HepG2 (cell line): ENCODE data around the gene KCTD16. TPM values are rescaled to one million over a fixed set of nuclear protein-coding genes. Genes with fewer than 3 reads are reported as not detected.

ENCODE experiments used
- ATF6 ChIP-seq: sonication (generic); formaldehyde crosslinking; conservative IDR thresholded peaks from 2 replicates; pipeline ENCODE4 v1.4.0; 2020; ENCODE audit warnings: missing genetic modification reagents
- CREB1 ChIP-seq, 2 experiments: fragments of 450-650 bp in 1 of 2; IDR thresholded peaks; 2 replicates each; pipeline ENCODE4 v1.6.1; 2016 to 2017; ENCODE audit warnings: control low read depth in 1 of 2, mild to moderate bottlenecking in 1 of 2, missing compliant biosample characterization in 1 of 2, missing genetic modification characterization in 1 of 2
- FOXA1 ChIP-seq, 2 experiments: fragments of 450-650 bp in 1 of 2; sonication (generic) in 1 of 2; formaldehyde crosslinking in 1 of 2; IDR thresholded peaks; 2 replicates each; pipeline versions ENCODE4 v1.4.0 to v1.6.1; 2016 to 2020; ENCODE audit warnings: missing genetic modification reagents in 1 of 2
- KDM1A ChIP-seq: IDR thresholded peaks from 2 replicates; pipeline ENCODE4 v1.6.1; 2016; ENCODE audit warnings: missing compliant biosample characterization
- KLF6 ChIP-seq: IDR thresholded peaks from 2 replicates; pipeline ENCODE4 v1.8.0; 2016; ENCODE audit warnings: missing biosample characterization, missing genetic modification reagents
- NFRKB ChIP-seq: fragments of 450-650 bp; IDR thresholded peaks from 2 replicates; pipeline ENCODE4 v1.6.1; 2017
- SPEN ChIP-seq: sonication (generic); formaldehyde crosslinking; IDR thresholded peaks from 2 replicates; pipeline ENCODE4 v1.5.1; 2020; ENCODE audit warnings: low read depth, mild to moderate bottlenecking, missing genetic modification reagents
- SRSF9 ChIP-seq: fragments of 200-400 bp; formaldehyde crosslinking; IDR thresholded peaks from 2 replicates; pipeline ENCODE4 v1.6.1; 2018; ENCODE audit warnings: borderline replicate concordance, mild to moderate bottlenecking, low read depth, low read length; ENCODE audit not compliant: insufficient read depth, poor library complexity, severe bottlenecking
- USF2 ChIP-seq, 2 experiments: sonication (generic) in 1 of 2; formaldehyde crosslinking in 1 of 2; IDR thresholded peaks; 2 replicates each; pipeline versions ENCODE4 v1.5.1 to v1.6.1; 2011 to 2020; ENCODE audit warnings: borderline replicate concordance in 1 of 2, low read depth in 1 of 2, low read length in 1 of 2, mild to moderate bottlenecking in 1 of 2, missing genetic modification reagents in 1 of 2, moderate library complexity in 1 of 2
- ZBTB44 ChIP-seq: sonication (generic); formaldehyde crosslinking; IDR thresholded peaks from 2 replicates; pipeline ENCODE4 v1.4.0; 2020; ENCODE audit warnings: missing genetic modification reagents
- ZFP91 ChIP-seq: sonication (generic); formaldehyde crosslinking; IDR thresholded peaks from 2 replicates; pipeline ENCODE4 v1.9.0; 2022; ENCODE audit warnings: missing genetic modification reagents, mild to moderate bottlenecking, borderline replicate concordance
- ZNF260 ChIP-seq: sonication (generic); formaldehyde crosslinking; IDR thresholded peaks from 2 replicates; pipeline ENCODE4 v1.4.0; 2020; ENCODE audit warnings: missing genetic modification reagents, low read depth, mild to moderate bottlenecking, borderline replicate concordance
- ZNF274 ChIP-seq: sonication (generic); formaldehyde crosslinking; IDR thresholded peaks from 2 replicates; pipeline ENCODE4 v1.5.1; 2020; ENCODE audit warnings: mild to moderate bottlenecking, missing genetic modification reagents
- ZNF33B ChIP-seq: sonication (generic); formaldehyde crosslinking; IDR thresholded peaks from 2 replicates; pipeline ENCODE4 v1.5.1; 2020; ENCODE audit warnings: mild to moderate bottlenecking, missing genetic modification reagents
- ZNF550 ChIP-seq: sonication (generic); formaldehyde crosslinking; IDR thresholded peaks from 2 replicates; pipeline ENCODE4 v1.4.0; 2020; ENCODE audit warnings: mild to moderate bottlenecking, missing genetic modification reagents, borderline replicate concordance
- ZNF770 ChIP-seq: sonication (generic); formaldehyde crosslinking; IDR thresholded peaks from 2 replicates; pipeline ENCODE4 v1.5.0; 2020; ENCODE audit warnings: mild to moderate bottlenecking, missing genetic modification reagents
- ZNF883 ChIP-seq: sonication (generic); formaldehyde crosslinking; IDR thresholded peaks from 2 replicates; pipeline ENCODE4 v1.5.1; 2020; ENCODE audit warnings: mild to moderate bottlenecking, missing genetic modification reagents; ENCODE audit errors: not compliant biosample characterization
- polyA plus RNA-seq, 8 experiments: library from polyadenylated mRNA; depleted of rRNA in 3 of 8; stranded (reverse) in 7 of 8; unstranded in 1 of 8; fragments of >200 nt; fragmentation: Illumina TruSeq in 4 of 8; extraction: Trizol in 4 of 8; gene quantifications; 2 replicates each; pipeline versions ENCODE4 v1.2.1 to v1.2.3, GENCODE V29; 2011 to 2016; ENCODE audit warnings: low read depth in 4 of 8, missing spikeins in 1 of 8, mixed read lengths in 1 of 8; ENCODE audit not compliant: insufficient read depth in 1 of 8
- total RNA-seq, 5 experiments: library from RNA; depleted of rRNA; stranded (reverse); fragments of >200 nt; fragmentation: Illumina TruSeq; extraction: Trizol; gene quantifications; 2 replicates each; pipeline ENCODE4 v1.2.3, GENCODE V29; 2016; ENCODE audit warnings: low read depth in 1 of 5

The KCTD16 gene
- total and polyA plus RNA-seq, 2 of the 13 experiments (the other 11 are each of a cell fraction or from before 2014, with no cell fraction given), result 0.02 to 0.09 TPM

GRCh38 chr5:144170276-144171024 lies at the start of gene KCTD16, which contains the start of gene YIPF5 (continued):
- TF ChIP-seq ATF6 (CRISPR knock-in tag), result no peak
- no peak for TF ChIP-seq KDM1A (CRISPR knock-in tag)
- TF ChIP-seq CREB1 (IDR thresholded peaks at IDR 0.05), result peak; percentile 73
- peak; percentile 92 for TF ChIP-seq CREB1 (CRISPR knock-in tag; IDR thresholded peaks at IDR 0.05)
- TF ChIP-seq ZNF260 (CRISPR knock-in tag), result no peak
- TF ChIP-seq NFRKB, result no peak
- peak; percentile 80 for TF ChIP-seq ZNF883
- TF ChIP-seq ZNF770 (CRISPR knock-in tag), result no peak
- TF ChIP-seq SRSF9, result no peak
- 0 out of 2 replicates have a peak, but pooled peaks have one; percentile 23 for TF ChIP-seq KLF6 (CRISPR knock-in tag)
- no peak for TF ChIP-seq ZBTB44 (CRISPR knock-in tag)
- TF ChIP-seq SPEN (CRISPR knock-in tag), result peak; percentile 90
- no peak for TF ChIP-seq USF2 (IDR thresholded peaks at IDR 0.05; ENCODE audit: low read depth, low read length)
- no peak; the same call in 1 of the 2 replicates for TF ChIP-seq USF2 (CRISPR knock-in tag; IDR thresholded peaks at IDR 0.05; ENCODE audit: borderline replicate concordance)
- peak; percentile 76; the same call in 1 of the 2 replicates for TF ChIP-seq ZNF33B (CRISPR knock-in tag)
- TF ChIP-seq ZNF274 (CRISPR knock-in tag), result peak; percentile 83; the same call in 1 of the 2 replicates
- no peak for TF ChIP-seq ZNF550 (CRISPR knock-in tag)
- TF ChIP-seq FOXA1 (IDR thresholded peaks at IDR 0.05), result no peak
- TF ChIP-seq FOXA1 (CRISPR knock-in tag; IDR thresholded peaks at IDR 0.05), result no peak
- TF ChIP-seq ZFP91 (CRISPR knock-in tag), result peak; percentile 71; the same call in 1 of the 2 replicates
